Muscle of arm (tissue), 12 donors: ENCODE measurements around the gene SLC2A6. TPM values are rescaled to one million over a fixed set of nuclear protein-coding genes. Genes with fewer than 3 reads are reported as not detected.

Source experiments
- DNase-seq: peaks from one replicate; pipeline ENCODE4 v3.0.0-alpha.2; 2013
- polyA plus RNA-seq, 12 donors: library from polyadenylated mRNA; unstranded; fragments of 120-200 nt; gene quantifications; one replicate each; pipeline ENCODE4 v1.2.1, GENCODE V29; 2013; ENCODE audit not compliant: insufficient read length in 12 of 12

Gene SLC2A6
- polyA plus RNA-seq, 12 donors = 0.87 to 1.6 (median 1.1) TPM; not detected in 2

GRCh38 chr9:133516256-133516960 lies 37.5 kb upstream of the SLC2A6 start:
- no peak for DNase-seq

GRCh38 chr9:133515615-133516255 lies 36.8 kb upstream of the SLC2A6 start:
- DNase-seq = no peak

GRCh38 chr9:133515240-133515610 lies 36.3 kb upstream of the SLC2A6 start:
- DNase-seq = no peak

- DNase-seq = no peak
Measured at GRCh38 chr9:133514460-133515239, 35.8 kb upstream of the SLC2A6 start.

- no peak for DNase-seq
Measured at GRCh38 chr9:133513214-133514100, 34.6 kb upstream of the SLC2A6 start.

- DNase-seq = no peak
Measured at GRCh38 chr9:133512253-133513213, 33.6 kb upstream of the SLC2A6 start.

- no peak for DNase-seq
Measured at GRCh38 chr9:133511607-133512006, 32.7 kb upstream of the SLC2A6 start.

- DNase-seq = no peak
Measured at GRCh38 chr9:133510926-133511505, 32.1 kb upstream of the SLC2A6 start.

- DNase-seq = no peak
Measured at GRCh38 chr9:133509179-133510083, 30.5 kb upstream of the SLC2A6 start.

GRCh38 chr9:133508046-133508445 lies 29.1 kb upstream of the SLC2A6 start:
- DNase-seq = no peak

- no peak for DNase-seq
Measured at GRCh38 chr9:133507246-133507965, 28.5 kb upstream of the SLC2A6 start.

- no peak for DNase-seq
Measured at GRCh38 chr9:133506653-133507038, 27.7 kb upstream of the SLC2A6 start.

GRCh38 chr9:133505901-133506652 lies 27.2 kb upstream of the SLC2A6 start:
- no peak for DNase-seq

- DNase-seq = no peak
Measured at GRCh38 chr9:133505186-133505830, 26.4 kb upstream of the SLC2A6 start.

- DNase-seq = no peak
Measured at GRCh38 chr9:133502112-133502511, 23.2 kb upstream of the SLC2A6 start.

- DNase-seq = no peak
Measured at GRCh38 chr9:133499892-133500270, 21.0 kb upstream of the SLC2A6 start.
